ENCODE data around the gene CFAP97. TPM values are rescaled to one million over a fixed set of nuclear protein-coding genes. Genes with fewer than 3 reads are reported as not detected.

The CFAP97 gene
- total and polyA plus RNA-seq, 5 donors: 4.1 to 26.9 (median 18.0) TPM

- WGBS: 97% methylated on average over 5 of the region's 5 CpGs
- intact Hi-C loops (cut with DNase I): no loop called here
- DNase-seq: no peak
- Histone ChIP-seq H3K27me3 (ENCODE audit: control insufficient read depth, insufficient read depth) (no peaks in the 10 kb centered on the region), H3K27ac (ENCODE audit: low read length) (no peak overlapping the region), H3K4me3 (ENCODE audit: low read length) (no peak overlapping the region), H3K4me1 (ENCODE audit: control insufficient read depth, insufficient read depth, low read length) (peaks cover 3% of the 10 kb centered on the region), H3K9me3 (ENCODE audit: control insufficient read depth, low read length) (no peaks in the 10 kb centered on the region)
- no peak for ATAC-seq
These were observed 34.4 kb upstream of the CFAP97 start for GRCh38 chr4:185238215-185238681.

- peak; percentile 61 to 79 for ATAC-seq
- WGBS: 53% methylated on average over 3 of the region's 3 CpGs
- Histone ChIP-seq H3K27ac (ENCODE audit: low read length) (no peak overlapping the region), H3K4me1 (ENCODE audit: control insufficient read depth, insufficient read depth, low read length) (peaks cover 3% of the 10 kb centered on the region), H3K9me3 (ENCODE audit: control insufficient read depth, low read length) (no peaks in the 10 kb centered on the region), H3K27me3 (ENCODE audit: control insufficient read depth, insufficient read depth) (no peaks in the 10 kb centered on the region), H3K4me3 (ENCODE audit: low read length) (no peak overlapping the region)
- DNase-seq: no peak
- intact Hi-C loops (cut with DNase I): no loop called here
These were observed 33.4 kb upstream of the CFAP97 start for GRCh38 chr4:185237175-185237574.

- H3K4me1 ChIP-seq (ENCODE audit: control insufficient read depth, insufficient read depth, low read length): peaks cover 3% of the 10 kb centered on the region
- WGBS: 54% methylated on average over 7 of the region's 7 CpGs
- no peaks in the 10 kb centered on the region for H3K27me3 ChIP-seq (ENCODE audit: control insufficient read depth, insufficient read depth)
- no peak for DNase-seq
- ATAC-seq: peak; percentile 68 to 88
- no peaks in the 10 kb centered on the region for H3K9me3 ChIP-seq (ENCODE audit: control insufficient read depth, low read length)
- intact Hi-C loops (cut with DNase I): no loop called here
- peak overlapping the region; percentile 48 for H3K27ac ChIP-seq (ENCODE audit: low read length)
- no peak overlapping the region for H3K4me3 ChIP-seq (ENCODE audit: low read length)
These were observed 32.2 kb upstream of the CFAP97 start for GRCh38 chr4:185235843-185236503.

- no peak for ATAC-seq
- Histone ChIP-seq H3K27me3 (ENCODE audit: control insufficient read depth, insufficient read depth) (no peaks in the 10 kb centered on the region), H3K9me3 (ENCODE audit: control insufficient read depth, low read length) (no peaks in the 10 kb centered on the region), H3K27ac (ENCODE audit: low read length) (peak overlapping the region; percentile 48), H3K4me1 (ENCODE audit: control insufficient read depth, insufficient read depth, low read length) (peaks cover 3% of the 10 kb centered on the region), H3K4me3 (ENCODE audit: low read length) (no peak overlapping the region)
- WGBS: 75% methylated on average over 7 of the region's 7 CpGs
- no peak for DNase-seq
- intact Hi-C loops (cut with DNase I): no loop called here
These were observed 31.5 kb upstream of the CFAP97 start for GRCh38 chr4:185235119-185235842.

- Histone ChIP-seq H3K27me3 (ENCODE audit: control insufficient read depth, insufficient read depth) (no peaks in the 10 kb centered on the region), H3K4me3 (ENCODE audit: low read length) (no peak overlapping the region), H3K27ac (ENCODE audit: low read length) (no peak overlapping the region), H3K9me3 (ENCODE audit: control insufficient read depth, low read length) (no peaks in the 10 kb centered on the region), H3K4me1 (ENCODE audit: control insufficient read depth, insufficient read depth, low read length) (peaks cover 5% of the 10 kb centered on the region)
- intact Hi-C loops (cut with DNase I): no loop called here
- 76% methylated on average over 6 of the region's 6 CpGs for WGBS
- ATAC-seq: no peak
- no peak for DNase-seq
These were observed 28.6 kb upstream of the CFAP97 start for GRCh38 chr4:185232370-185232769.

GRCh38 chr4:185229021-185229818, 25.4 kb upstream of the CFAP97 start:
- no peaks in the 10 kb centered on the region for H3K27me3 ChIP-seq (ENCODE audit: control insufficient read depth, insufficient read depth)
- H3K27ac ChIP-seq (ENCODE audit: low read length): no peak overlapping the region
- no peak for DNase-seq
- peak; percentile 36 to 76 for ATAC-seq
- H3K4me1 ChIP-seq (ENCODE audit: control insufficient read depth, insufficient read depth, low read length): peaks cover 5% of the 10 kb centered on the region
- intact Hi-C loops (cut with DNase I): no loop called here
- H3K4me3 ChIP-seq (ENCODE audit: low read length): no peak overlapping the region
- 80% methylated on average over 19 of the region's 19 CpGs for WGBS
- no peaks in the 10 kb centered on the region for H3K9me3 ChIP-seq (ENCODE audit: control insufficient read depth, low read length)

- no peaks in the 10 kb centered on the region for H3K9me3 ChIP-seq (ENCODE audit: control insufficient read depth, low read length)
- peak in 1 of 2 donors; percentile 52 for ATAC-seq
These were observed 24.0 kb upstream of the CFAP97 start for GRCh38 chr4:185227713-185228278.

GRCh38 chr4:185227131-185227551, 23.3 kb upstream of the CFAP97 start:
- Histone ChIP-seq H3K27me3 (ENCODE audit: control insufficient read depth, insufficient read depth) (no peaks in the 10 kb centered on the region), H3K4me3 (ENCODE audit: low read length) (no peak overlapping the region), H3K4me1 (ENCODE audit: control insufficient read depth, insufficient read depth, low read length) (peaks cover 5% of the 10 kb centered on the region), H3K27ac (ENCODE audit: low read length) (no peak overlapping the region), H3K9me3 (ENCODE audit: control insufficient read depth, low read length) (no peaks in the 10 kb centered on the region)
- DNase-seq (no peak), ATAC-seq (peak in 1 of 2 donors; percentile 53)
- 35% methylated on average over 4 of the region's 4 CpGs for WGBS
- intact Hi-C loops (cut with DNase I): no loop called here

More at GRCh38 chr4:185227713-185228278, 24.0 kb upstream of the CFAP97 start:
- peaks cover 5% of the 10 kb centered on the region for H3K4me1 ChIP-seq (ENCODE audit: control insufficient read depth, insufficient read depth, low read length)
- H3K27ac ChIP-seq (ENCODE audit: low read length): no peak overlapping the region
- no peak for DNase-seq
- H3K27me3 ChIP-seq (ENCODE audit: control insufficient read depth, insufficient read depth): no peaks in the 10 kb centered on the region
- no peak overlapping the region for H3K4me3 ChIP-seq (ENCODE audit: low read length)
- intact Hi-C loops (cut with DNase I): no loop called here
- WGBS: 85% methylated on average over 9 of the region's 9 CpGs

- DNase-seq: no peak
These were observed 22.1 kb upstream of the CFAP97 start for GRCh38 chr4:185225940-185226339.

GRCh38 chr4:185224597-185224996, 20.8 kb upstream of the CFAP97 start:
- no peaks in the 10 kb centered on the region for H3K9me3 ChIP-seq (ENCODE audit: control insufficient read depth, low read length)
- DNase-seq: no peak
- ATAC-seq: no peak
- intact Hi-C loops (cut with DNase I): no loop called here
- no peak overlapping the region for H3K4me3 ChIP-seq (ENCODE audit: low read length)
- peaks cover 5% of the 10 kb centered on the region for H3K4me1 ChIP-seq (ENCODE audit: control insufficient read depth, insufficient read depth, low read length)
- no peak overlapping the region for H3K27ac ChIP-seq (ENCODE audit: low read length)
- H3K27me3 ChIP-seq (ENCODE audit: control insufficient read depth, insufficient read depth): no peaks in the 10 kb centered on the region

More at GRCh38 chr4:185225940-185226339, 22.1 kb upstream of the CFAP97 start:
- no peaks in the 10 kb centered on the region for H3K9me3 ChIP-seq (ENCODE audit: control insufficient read depth, low read length)
- H3K27ac ChIP-seq (ENCODE audit: low read length): no peak overlapping the region
- no peak overlapping the region for H3K4me3 ChIP-seq (ENCODE audit: low read length)
- 93% methylated on average over 6 of the region's 6 CpGs for WGBS
- peaks cover 5% of the 10 kb centered on the region for H3K4me1 ChIP-seq (ENCODE audit: control insufficient read depth, insufficient read depth, low read length)
- no peak for ATAC-seq
- intact Hi-C loops (cut with DNase I): no loop called here
- H3K27me3 ChIP-seq (ENCODE audit: control insufficient read depth, insufficient read depth): no peaks in the 10 kb centered on the region

Data from right cardiac atrium (tissue), 5 donors.